Activated CD8-positive, alpha-beta T cell treated with anti-CD3 and anti-CD28 coated beads for 36 hours (primary cell): ENCODE measurements around the gene LRP1B. TPM values are rescaled to one million over a fixed set of nuclear protein-coding genes. Genes with fewer than 3 reads are reported as not detected.

Experiments used
- ATAC-seq: fragments of 200-7000 bp; cut with Tn5 transposase; one replicate; pipeline ENCODE4 v1.10.0; 2021; ENCODE audit warnings: mild to moderate bottlenecking, moderate library complexity
- CTCF ChIA-PET: fragments of 350-600 bp; sonication (Branson Sonifier 250); formaldehyde crosslinking; loops from one replicate; lab custom pipeline; 2021; ENCODE audit warnings: antibody characterized with exemption; lab: Charles Lee
- POLR2A ChIA-PET: fragments of 350-600 bp; sonication (Branson Sonifier 250); formaldehyde crosslinking; loops from one replicate; lab custom pipeline; 2021; ENCODE audit warnings: antibody characterized with exemption; lab: Charles Lee
- DNase-seq: peaks from one replicate; pipeline ENCODE4 v3.0.0-alpha.2; 2020
- H3K27ac Mint-ChIP-seq: one replicate; pipeline ENCODE4 v1.8.0; 2021; ENCODE audit warnings: mild to moderate bottlenecking, mixed read lengths
- H3K27me3 Mint-ChIP-seq: one replicate; pipeline ENCODE4 v1.8.0; 2021; ENCODE audit warnings: mixed read lengths
- H3K36me3 Mint-ChIP-seq: one replicate; pipeline ENCODE4 v1.8.0; 2021; ENCODE audit warnings: low read depth, mixed read lengths
- H3K4me1 Mint-ChIP-seq: one replicate; pipeline ENCODE4 v1.8.0; 2021; ENCODE audit warnings: low read depth, mixed read lengths
- H3K4me3 Mint-ChIP-seq: one replicate; pipeline ENCODE4 v1.8.0; 2021; ENCODE audit warnings: mild to moderate bottlenecking, moderate library complexity, mixed read lengths
- H3K9me3 Mint-ChIP-seq: one replicate; pipeline ENCODE4 v1.8.0; 2021; ENCODE audit warnings: mixed read lengths
- CTCF ChIP-seq: fragments of 200-600 bp; IDR thresholded peaks from one replicate; pipeline ENCODE4 v1.8.0; 2022; ENCODE audit warnings: antibody characterized with exemption, mild to moderate bottlenecking
- intact Hi-C: fragments of 100-400 bp; cut with micrococcal nuclease; formaldehyde crosslinking; loops from one replicate; pipeline ENCODE4 v1.10.0; 2022
- total RNA-seq, 2 experiments: library from RNA; stranded (reverse); gene quantifications; one replicate each; pipeline ENCODE4 v1.2.3, GENCODE V29; 2021

The LRP1B gene
- total RNA-seq, 2 experiments from 2014 or later, result not detected

GRCh38 chr2:142061733-142062132 lies 69.1 kb downstream of the LRP1B start:
- peaks cover 6% of the 10 kb centered on the region for H3K9me3 Mint-ChIP-seq
- CTCF ChIA-PET, result no interaction called here
- DNase-seq, result no peak
- intact Hi-C loops, result no loop called here
- no peak overlapping the region for H3K27ac Mint-ChIP-seq
- H3K27me3 Mint-ChIP-seq, result no peaks in the 10 kb centered on the region
- no peak overlapping the region for H3K4me3 Mint-ChIP-seq
- no peak for TF ChIP-seq CTCF
- H3K36me3 Mint-ChIP-seq, result no peaks in the 10 kb centered on the region
- ATAC-seq, result no peak
- H3K4me1 Mint-ChIP-seq, result no peaks in the 10 kb centered on the region
- POLR2A ChIA-PET, result no interaction called here

GRCh38 chr2:142058149-142058548 lies 72.7 kb downstream of the LRP1B start:
- Mint-ChIP-seq H3K4me3 (no peak overlapping the region), H3K9me3 (peaks cover 7% of the 10 kb centered on the region), H3K27ac (no peak overlapping the region), H3K36me3 (no peaks in the 10 kb centered on the region), H3K4me1 (no peaks in the 10 kb centered on the region), H3K27me3 (no peaks in the 10 kb centered on the region)
- intact Hi-C loops, result no loop called here
- ChIA-PET POLR2A (interaction anchor here (0.5 kb wide), 1 partner anchor 195 kb away, joined by 3 read pairs; no protein-coding TSS in a partner anchor), CTCF (no interaction called here)
- DNase-seq, result no peak
- no peak for ATAC-seq
- TF ChIP-seq CTCF, result no peak

- DNase-seq, result no peak
- no peaks in the 10 kb centered on the region for H3K4me1 Mint-ChIP-seq
- H3K27ac Mint-ChIP-seq, result no peak overlapping the region
- H3K9me3 Mint-ChIP-seq, result peaks cover 7% of the 10 kb centered on the region
- intact Hi-C loops, result no loop called here
- no peaks in the 10 kb centered on the region for H3K27me3 Mint-ChIP-seq
- ATAC-seq, result no peak
- no peak overlapping the region for H3K4me3 Mint-ChIP-seq
- no peaks in the 10 kb centered on the region for H3K36me3 Mint-ChIP-seq
- CTCF ChIA-PET, result no interaction called here
- POLR2A ChIA-PET, result no interaction called here
- TF ChIP-seq CTCF, result no peak
Measured at GRCh38 chr2:142056784-142057183, 74.0 kb downstream of the LRP1B start.

GRCh38 chr2:142052220-142052863 lies 78.5 kb downstream of the LRP1B start:
- DNase-seq (no peak), ATAC-seq (no peak)
- Mint-ChIP-seq H3K27ac (no peak overlapping the region), H3K36me3 (no peaks in the 10 kb centered on the region), H3K27me3 (no peaks in the 10 kb centered on the region), H3K4me1 (no peaks in the 10 kb centered on the region), H3K4me3 (no peak overlapping the region), H3K9me3 (peaks cover 5% of the 10 kb centered on the region)
- CTCF ChIA-PET, result interaction anchor here (0.7 kb wide), 1 partner anchor 49 kb away, joined by 4 read pairs; no protein-coding TSS in a partner anchor
- no peak for TF ChIP-seq CTCF
- POLR2A ChIA-PET, result no interaction called here
- intact Hi-C loops, result no loop called here

- Mint-ChIP-seq H3K4me3 (no peak overlapping the region), H3K27me3 (no peaks in the 10 kb centered on the region), H3K9me3 (no peaks in the 10 kb centered on the region), H3K27ac (no peak overlapping the region), H3K4me1 (no peaks in the 10 kb centered on the region), H3K36me3 (no peaks in the 10 kb centered on the region)
- TF ChIP-seq CTCF, result no peak
- no peak for ATAC-seq
- intact Hi-C loops, result no loop called here
- DNase-seq, result no peak
- ChIA-PET CTCF (no interaction called here), POLR2A (no interaction called here)
Measured at GRCh38 chr2:142048581-142048980, 82.2 kb downstream of the LRP1B start.
